ENCODE data around the gene SMARCA4.

DNA sequence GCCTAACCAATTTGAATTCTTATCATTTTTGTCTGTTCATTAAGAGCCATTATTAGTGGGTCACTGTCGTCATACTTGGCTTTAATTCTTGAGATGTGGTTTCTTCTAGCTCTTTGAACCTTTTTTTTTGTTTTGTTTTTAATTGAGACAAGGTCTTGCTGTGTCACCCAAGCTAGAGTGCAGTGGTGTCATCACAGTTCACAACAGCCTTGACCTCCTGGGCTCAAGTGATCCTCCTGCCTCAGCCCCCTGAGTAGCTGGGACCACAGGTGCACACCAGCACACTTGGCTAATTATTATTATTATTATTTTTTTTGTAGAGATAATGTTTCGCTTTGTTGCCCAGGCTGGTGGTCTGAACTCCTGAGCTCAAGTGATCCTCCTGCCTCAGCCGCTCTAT is 102.6 kb downstream of the SMARCA4 start:
- TF ChIP-seq, protein P1, sequence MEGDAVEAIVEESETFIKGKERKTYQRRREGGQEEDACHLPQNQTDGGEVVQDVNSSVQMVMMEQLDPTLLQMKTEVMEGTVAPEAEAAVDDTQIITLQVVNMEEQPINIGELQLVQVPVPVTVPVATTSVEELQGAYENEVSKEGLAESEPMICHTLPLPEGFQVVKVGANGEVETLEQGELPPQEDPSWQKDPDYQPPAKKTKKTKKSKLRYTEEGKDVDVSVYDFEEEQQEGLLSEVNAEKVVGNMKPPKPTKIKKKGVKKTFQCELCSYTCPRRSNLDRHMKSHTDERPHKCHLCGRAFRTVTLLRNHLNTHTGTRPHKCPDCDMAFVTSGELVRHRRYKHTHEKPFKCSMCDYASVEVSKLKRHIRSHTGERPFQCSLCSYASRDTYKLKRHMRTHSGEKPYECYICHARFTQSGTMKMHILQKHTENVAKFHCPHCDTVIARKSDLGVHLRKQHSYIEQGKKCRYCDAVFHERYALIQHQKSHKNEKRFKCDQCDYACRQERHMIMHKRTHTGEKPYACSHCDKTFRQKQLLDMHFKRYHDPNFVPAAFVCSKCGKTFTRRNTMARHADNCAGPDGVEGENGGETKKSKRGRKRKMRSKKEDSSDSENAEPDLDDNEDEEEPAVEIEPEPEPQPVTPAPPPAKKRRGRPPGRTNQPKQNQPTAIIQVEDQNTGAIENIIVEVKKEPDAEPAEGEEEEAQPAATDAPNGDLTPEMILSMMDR (IDR thresholded peaks at IDR 0.05) = no peak
- TF ChIP-seq, protein P2, sequence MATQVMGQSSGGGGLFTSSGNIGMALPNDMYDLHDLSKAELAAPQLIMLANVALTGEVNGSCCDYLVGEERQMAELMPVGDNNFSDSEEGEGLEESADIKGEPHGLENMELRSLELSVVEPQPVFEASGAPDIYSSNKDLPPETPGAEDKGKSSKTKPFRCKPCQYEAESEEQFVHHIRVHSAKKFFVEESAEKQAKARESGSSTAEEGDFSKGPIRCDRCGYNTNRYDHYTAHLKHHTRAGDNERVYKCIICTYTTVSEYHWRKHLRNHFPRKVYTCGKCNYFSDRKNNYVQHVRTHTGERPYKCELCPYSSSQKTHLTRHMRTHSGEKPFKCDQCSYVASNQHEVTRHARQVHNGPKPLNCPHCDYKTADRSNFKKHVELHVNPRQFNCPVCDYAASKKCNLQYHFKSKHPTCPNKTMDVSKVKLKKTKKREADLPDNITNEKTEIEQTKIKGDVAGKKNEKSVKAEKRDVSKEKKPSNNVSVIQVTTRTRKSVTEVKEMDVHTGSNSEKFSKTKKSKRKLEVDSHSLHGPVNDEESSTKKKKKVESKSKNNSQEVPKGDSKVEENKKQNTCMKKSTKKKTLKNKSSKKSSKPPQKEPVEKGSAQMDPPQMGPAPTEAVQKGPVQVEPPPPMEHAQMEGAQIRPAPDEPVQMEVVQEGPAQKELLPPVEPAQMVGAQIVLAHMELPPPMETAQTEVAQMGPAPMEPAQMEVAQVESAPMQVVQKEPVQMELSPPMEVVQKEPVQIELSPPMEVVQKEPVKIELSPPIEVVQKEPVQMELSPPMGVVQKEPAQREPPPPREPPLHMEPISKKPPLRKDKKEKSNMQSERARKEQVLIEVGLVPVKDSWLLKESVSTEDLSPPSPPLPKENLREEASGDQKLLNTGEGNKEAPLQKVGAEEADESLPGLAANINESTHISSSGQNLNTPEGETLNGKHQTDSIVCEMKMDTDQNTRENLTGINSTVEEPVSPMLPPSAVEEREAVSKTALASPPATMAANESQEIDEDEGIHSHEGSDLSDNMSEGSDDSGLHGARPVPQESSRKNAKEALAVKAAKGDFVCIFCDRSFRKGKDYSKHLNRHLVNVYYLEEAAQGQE (IDR thresholded peaks at IDR 0.05; ENCODE audit: insufficient read depth in 1 of 2, low read depth in 2 of 2, low read length in 1 of 2) = no peak
- no peak for TF ChIP-seq POLR2AphosphoS5 (IDR thresholded peaks at IDR 0.05; ENCODE audit: low read depth, low read length)
- no peak for TF ChIP-seq SIN3A (IDR thresholded peaks at IDR 0.05; ENCODE audit: borderline replicate concordance, insufficient read depth, low read depth, low read length)

Data from Panc1 (cell line).